T-helper 9 cell (primary cell): Measurements from ENCODE around the gene FAM98B.
A peak's percentile ranks its signal among the peaks of the same experiment; 100 is the strongest.
"Not testable (repeated sequence)": the region's sequence is repeated elsewhere in the genome, so short reads cannot be mapped to it uniquely, and the experiment has no call there.

ENCODE experiments used
- DNase-seq: peaks from one replicate; pipeline ENCODE4 v3.0.0-alpha.2; 2020
- total RNA-seq, 2 donors: gene quantifications; one replicate each; lab custom pipeline; 2026; lab: John Stamatoyannopoulos, UW

Gene FAM98B
- total RNA-seq: 15.9 to 17.9 reads per million in 2 donors

DNA sequence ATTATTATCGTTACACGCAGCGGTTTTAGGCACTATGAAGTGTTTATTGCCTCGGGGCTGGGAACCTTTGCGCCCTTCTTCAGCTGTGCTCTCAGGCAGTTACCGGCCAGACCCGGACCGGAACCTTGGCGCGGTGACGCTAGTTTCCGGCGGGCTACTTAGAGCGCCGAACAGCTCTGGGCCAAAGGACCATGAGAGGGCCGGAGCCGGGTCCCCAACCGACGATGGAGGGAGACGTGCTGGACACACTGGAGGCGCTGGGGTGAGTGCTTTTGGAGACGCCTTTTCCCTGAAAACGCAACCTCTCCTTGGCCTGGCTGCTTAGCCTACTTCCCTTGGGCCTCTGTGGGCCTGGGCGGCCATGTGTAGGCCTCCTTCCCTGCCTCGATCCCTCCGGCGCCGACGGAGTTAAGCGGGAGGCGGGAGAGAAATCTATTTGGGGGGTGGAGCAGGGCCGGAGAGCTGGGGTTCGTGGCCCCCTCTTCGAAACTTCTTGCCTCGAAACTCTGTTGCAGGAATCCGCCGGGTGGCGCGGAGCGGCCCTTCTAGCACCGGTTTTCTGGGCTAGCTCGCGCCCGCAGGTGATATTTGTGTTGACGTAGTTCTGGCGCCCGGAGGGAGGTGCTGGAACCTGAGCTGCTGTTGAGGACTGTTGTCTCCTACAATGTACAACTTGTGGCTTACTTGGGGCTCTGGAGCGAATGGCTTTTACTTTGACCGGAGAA is at the start of gene FAM98B:
FAM98B (plus strand) TSS at position 157 of the 725 bp plus-strand sequence; CDS start at position 192, 35 bp downstream.
- peak; percentile 77 for DNase-seq

DNA sequence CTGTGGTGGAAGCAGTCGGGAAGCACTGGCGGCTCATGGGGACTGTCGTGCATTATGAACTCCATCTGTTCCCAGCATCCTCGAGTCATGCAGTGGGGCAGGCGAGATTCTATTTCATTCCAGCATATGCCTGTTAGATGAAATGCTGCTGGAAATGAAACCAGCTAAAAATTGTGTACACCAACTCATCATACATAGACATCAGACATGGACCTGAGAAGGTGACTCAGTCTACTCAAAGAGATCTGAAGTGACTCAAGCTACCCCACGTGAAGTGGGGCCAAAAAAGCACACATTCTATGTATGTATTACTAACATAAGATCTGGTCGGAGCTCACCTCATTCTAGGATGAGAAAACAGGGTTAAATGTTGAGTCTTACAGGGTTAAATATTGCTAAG is 47.5 kb upstream of the FAM98B start:
- DNase-seq: no peak

DNA sequence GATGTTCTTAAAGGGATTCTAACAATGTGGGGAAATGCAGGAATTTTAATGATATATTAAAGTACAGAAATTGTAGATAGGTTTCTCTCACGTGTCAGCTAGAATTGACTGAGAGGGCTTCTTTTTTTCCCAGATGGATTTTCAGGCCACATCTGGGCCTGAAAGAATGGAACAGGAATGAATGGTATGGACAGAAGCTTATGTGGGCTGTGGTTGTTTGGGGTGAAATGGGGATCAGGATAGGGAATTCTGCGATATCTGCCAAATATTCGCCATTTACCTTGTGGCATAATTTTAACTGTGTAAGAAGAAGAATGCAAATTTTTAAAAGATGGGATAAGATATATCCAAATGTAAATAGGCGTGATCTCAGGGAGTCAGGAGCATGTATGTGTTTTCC is 45.4 kb upstream of the FAM98B start:
- DNase-seq: no peak

DNA sequence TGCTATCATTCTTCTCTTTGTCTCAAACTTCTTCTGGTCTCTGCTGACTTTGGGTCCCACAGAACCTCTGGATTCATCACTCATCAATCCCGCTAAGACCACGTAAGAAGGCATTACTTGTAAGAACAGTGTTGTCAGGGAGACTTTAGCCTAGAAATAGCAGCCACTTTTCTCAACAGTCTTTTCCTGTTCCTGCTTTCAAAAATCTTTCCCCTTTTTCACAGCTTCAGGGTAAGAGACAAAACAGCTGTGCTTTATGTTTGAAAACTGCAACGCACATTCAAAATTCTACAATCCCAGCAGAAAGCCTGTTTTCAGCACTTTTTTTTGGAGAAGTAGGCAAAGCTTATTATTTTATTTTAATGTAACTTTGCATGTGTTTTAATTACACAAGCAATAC is 42.0 kb upstream of the FAM98B start:
- DNase-seq: no peak

DNA sequence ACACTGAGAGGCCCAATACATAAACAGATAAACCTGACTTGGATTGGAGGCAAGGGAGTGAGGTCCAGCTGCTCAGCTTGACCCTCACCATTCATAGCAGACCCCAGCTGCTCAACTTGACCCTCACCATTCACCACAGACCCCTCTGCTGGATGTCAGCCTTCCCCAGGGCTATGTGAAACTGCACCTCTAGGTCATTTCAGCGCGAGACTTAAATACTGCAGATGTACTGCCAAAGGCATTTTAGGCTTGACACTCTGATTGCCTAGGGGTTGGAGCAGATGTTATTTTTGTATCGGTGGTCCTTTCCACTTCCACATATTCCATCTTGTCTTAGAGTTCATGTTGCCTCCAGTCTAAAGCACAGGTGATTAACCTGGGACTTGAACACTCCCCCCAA is 41.5 kb upstream of the FAM98B start:
- no peak for DNase-seq

DNA sequence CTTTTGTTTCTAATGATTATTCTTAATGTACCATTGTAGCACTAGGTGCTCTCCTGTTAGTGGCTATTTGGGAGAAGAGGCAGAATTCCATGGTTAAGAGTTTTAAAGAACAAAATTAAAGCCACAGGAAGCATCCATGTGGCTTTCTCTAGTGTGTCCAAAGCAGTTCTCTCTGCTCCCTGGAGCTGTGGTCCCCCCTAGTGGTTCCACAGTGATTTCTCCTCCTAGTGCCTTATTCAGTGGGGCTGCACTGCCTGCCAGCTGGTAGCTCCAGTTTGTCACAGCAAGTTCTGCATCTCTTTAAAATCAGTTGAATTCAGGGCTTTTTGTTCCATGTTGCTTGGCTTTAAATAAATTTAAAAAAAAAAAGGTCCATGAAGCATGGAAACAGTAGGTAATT is 39.6 kb upstream of the FAM98B start:
- DNase-seq: no peak

DNA sequence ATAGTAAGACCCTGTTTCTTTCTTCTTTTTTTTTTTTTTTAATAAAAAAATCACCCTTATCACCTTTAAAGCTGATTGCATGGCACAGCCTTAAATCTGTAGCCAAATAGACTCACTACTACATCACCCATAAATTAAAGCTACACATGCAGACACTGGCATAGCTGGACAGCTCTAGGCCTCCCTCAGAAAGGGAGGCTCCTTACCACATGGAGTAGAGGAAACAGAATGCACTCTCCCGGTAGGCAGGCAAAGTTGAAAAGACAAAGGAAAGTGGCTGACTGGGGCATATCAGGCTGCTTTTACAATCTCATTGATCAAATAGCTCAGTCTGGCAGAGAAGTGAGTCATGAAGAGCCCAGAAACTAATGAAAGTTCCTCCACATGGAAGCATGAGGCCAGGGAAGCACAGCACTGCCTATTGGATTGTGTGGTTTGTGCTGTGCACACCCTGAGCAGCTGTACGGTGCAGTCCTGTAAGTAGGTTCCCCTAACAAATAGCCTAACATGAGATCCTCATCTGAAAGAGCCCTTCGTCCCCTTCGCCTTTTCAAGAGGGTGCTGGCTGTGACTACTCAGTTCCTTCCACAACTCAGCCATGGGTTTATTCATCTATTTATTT is 32.7 kb upstream of the FAM98B start:
- DNase-seq: no peak

DNA sequence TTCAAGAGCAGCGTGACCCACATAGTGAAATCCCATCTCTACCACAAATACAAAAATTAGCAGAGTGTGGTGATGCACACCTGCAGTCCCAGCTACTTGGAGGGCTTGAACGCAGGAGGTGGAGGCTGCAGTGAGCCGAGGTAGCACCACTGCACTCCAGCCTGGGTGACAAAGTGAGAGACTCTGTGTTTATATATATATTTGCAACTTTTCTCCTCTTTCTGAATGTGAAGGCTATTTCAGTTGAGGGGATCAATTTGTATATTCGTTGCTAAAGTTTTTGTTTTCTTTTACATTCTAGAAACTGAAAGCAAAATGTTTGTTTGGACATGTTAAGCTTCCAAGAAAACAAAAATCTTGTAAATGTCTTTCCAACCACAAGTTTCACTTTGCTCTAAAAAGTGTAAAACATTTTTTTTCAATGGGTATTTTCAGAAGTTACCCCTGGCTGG is 29.8 kb upstream of the FAM98B start:
- no peak for DNase-seq

DNA sequence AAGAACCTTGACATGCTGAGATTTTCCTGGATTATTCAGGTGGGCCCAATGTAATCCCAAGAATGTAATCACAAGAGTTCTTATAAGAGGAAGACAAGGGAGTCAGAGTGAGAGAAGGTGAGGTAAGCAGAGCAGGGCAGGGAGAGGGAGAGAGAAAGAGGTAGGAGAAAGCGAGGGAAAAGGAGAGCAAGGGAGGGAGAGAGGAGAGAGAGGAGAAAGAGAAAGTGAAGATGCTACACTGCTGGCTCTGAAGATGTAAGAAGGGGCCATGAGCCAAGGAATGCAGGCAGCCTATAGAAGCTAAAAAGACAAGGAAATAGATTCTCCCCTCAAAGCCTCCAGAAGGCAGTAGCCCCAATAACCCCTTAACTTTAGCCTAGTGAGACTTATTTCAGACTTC is 28.7 kb upstream of the FAM98B start:
- DNase-seq: no peak

DNA sequence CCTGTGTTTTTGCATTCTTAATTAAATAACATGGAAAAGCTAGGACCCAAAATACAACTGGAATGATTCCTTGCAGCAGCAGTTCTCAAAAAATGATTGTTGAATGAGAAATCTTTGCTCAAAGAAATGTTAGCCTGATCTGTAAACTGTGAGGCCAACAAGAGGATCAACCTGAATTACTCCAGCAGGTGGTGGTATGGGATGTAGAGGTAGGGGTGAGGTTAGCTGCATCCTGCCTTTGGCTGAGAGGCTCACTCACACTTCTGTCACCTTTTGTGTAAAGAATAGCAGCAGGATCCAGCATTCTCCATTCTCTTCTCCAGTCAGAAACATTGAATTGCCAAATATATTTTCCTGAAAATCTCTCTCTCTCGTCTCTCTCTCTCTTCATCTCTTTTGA is 26.5 kb upstream of the FAM98B start:
- DNase-seq: no peak

DNA sequence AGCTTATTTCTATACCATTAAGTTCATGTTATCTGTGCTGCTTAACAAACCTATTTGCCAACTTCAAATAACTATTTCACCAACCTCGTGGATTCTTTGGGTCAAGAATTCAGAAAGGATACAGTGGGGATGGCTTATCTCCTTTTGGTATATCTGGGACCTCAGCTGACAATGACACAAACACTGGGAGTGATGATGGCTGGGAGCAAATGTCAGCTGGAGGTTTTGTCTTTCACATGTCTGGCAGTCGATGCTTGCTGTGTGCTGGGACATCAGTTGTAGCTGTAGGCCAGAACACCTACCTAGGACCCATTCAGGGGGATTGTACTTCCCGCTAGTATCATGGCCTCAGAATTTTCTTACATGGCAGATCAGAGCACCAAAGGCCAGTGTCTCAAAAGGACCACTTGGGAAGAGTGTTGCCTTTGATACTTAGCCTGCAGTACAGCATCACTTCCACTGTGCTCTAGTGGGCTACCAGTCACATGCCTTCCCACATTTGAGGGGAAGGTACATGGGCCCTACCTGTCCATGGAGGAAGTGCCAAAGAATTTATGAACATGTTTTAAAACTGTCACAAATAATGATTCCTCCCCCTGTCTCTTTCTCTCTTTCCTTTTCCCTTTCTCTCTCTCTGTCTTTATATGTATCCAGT is 23.7 kb upstream of the FAM98B start:
- no peak for DNase-seq

DNA sequence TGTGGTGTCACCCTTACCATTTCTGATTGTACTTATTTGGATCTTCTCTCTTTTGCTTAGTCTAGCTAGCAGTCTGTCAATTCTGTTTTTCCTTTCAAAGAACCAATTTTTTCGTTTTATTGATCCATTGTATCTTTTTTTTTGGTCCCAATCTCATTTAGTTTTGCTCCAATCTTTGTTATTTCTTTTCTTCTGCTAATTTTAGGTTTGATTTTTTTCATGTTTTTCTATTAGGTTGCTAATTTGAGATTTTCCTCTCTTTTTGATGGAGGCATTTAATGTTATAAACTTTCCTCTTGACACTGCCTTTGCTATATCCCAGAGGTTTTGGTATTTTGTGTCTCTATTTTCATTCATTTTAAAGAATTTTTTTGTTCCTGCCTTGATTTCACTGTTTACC is 16.9 kb upstream of the FAM98B start:
- DNase-seq: no peak

DNA sequence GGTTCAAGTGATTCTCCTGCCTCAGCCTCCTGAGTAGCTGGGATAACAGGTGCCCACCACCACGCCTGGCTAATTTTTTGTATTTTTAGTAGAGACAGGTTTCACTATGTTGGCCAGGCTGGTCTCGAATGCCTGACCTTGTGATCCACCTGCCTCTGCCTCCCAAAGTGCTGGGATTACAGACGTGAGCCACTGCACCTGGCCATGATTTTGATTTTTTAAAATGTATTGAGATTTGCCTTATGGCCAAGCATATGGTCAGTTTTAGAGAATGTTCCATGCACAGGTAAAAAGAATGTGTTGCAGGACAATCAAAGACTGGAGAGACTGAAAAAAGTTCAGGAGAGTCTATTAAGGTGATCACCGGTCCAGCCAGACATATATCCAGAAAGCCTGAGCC is 16.3 kb upstream of the FAM98B start:
- not testable (repeated sequence) for DNase-seq

DNA sequence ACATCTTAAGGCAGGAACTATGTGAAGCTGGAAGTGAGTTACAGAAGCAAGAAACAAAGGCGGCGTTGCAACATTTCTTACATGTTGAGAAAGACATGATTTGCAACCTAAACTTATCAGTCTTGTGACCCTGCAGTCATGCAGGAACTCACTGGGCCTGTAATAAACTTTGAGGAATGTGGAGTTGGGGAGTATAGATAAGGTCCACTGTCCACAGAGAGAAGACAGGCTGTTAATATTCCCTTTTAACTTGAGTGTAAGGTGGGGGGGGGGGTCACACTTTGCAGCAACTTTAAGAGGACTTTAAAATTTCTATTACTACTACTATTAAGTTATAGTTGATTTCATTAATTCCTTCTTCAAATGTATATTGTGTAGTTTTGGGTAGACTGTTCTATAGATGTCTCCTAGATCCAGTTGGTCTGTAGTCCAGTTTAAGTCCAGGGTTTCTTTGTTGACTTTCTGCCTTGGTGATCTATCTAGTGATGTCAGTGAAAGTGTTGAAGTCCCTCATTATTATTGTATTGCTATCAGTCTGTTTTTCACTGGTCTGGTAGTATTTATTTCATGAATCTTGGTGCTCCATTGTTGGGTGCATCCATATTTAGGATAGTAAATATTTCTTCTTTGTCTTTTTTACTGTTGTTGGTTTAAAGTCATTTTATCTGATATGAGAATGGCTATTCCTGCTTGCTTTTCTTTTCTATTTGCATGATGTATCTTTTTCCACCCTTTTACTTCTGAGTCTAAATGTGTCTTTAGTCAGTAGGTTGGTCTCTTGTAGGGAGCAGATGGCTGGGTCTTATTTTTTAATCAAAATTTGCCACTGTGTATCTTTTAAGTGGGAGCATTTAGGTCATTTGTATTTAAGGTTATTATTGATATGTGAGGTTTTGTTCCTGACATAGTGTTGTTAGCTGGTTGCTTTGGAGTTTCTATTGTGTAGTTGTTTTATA is 15.6 kb upstream of the FAM98B start:
- DNase-seq: no peak

DNA sequence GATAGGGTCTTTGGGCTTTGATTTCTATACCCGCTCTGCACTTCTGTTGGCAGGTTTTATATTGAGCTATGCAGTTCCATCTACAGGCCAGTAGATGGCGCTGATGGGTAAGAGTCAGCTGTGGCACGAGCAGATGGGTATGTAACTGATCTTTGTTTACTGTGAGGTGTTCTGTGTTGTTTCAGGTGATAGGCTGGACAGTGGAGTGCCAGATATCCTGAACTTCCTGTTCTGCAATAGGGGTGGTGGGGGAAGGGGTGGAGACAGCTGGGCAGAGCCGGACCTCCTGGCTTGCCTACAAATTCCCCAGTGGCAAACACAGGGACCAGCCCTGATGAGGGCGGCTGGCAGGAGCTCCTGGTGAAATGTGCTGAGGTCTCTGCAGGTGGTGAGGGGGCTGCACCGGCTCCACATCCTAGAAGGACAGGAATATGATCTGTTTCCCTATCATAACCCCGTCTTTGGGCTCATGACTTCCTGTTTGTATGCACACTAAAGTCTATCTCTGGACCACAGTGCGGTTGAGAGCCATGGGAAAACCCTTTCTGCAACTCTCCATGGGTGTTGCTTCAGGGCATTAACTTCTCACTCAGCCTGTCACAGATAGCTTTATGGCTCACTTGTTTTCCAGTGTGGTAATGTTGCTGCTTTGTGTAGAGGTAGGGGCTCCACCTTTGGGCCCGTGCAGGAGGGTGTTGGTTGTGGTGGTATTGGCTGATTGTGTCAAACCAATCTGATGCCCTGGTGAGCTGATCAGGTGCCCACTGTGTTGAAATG is 13.4 kb upstream of the FAM98B start:
- DNase-seq: peak; percentile 12

DNA sequence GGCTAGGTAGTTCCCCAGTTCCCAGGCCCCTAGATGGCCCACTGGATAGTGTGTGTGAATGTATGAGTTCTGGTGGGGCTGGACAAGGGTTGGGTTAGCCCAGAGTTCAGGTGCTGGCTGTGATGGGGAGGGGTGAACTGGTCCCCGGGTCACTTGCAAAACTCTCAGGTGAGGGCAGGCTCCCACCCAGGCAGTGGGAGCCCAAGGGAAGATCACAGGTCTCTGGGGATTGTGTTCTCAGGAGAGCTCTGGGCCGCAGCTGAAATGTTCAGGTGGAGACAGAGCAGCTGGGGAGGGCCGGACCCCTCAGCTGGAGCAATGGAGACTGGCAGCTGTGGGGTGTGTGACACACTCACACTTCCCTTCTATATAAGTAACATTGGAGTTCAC is 12.8 kb upstream of the FAM98B start:
- DNase-seq: no peak

DNA sequence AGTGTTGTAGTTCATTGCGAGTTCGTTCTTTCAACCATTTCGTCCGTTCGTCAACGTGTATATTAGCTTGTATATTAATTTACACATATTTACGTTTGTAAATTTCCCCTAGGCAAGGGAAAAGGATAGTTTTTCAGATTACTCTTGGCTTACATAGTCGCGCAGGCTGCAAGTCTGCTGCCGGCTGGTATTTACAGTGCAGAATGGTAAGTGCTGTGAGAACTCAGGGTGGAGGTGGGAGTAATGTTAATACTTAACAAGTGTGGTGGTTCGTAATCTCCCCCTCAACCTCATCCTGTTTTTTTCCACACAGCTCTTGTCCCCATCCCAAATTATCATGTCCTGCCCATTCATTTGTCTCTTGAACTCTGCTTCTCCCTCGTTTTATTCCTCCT is 766 bp downstream of the FAM98B start:
- no peak for DNase-seq

DNA sequence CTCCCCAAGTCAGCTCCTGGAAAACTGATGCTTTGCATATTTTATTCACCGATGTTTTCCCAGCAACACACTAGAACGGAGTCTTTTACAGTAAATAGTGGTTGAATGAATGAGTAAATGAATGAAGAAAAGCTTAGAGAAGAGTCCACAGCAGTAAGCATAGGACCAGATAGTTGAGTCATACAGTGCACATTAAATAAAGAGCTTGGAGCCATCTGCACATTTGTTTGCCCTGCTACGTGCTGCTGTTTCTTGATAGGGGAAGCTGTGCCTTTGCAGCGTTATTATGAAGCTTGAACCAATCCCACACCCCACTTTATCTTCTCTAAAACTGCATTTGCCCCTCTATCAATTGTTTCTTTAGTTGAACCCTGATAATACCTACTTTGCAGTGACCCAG is 1.2 kb downstream of the FAM98B start:
- no peak for DNase-seq

DNA sequence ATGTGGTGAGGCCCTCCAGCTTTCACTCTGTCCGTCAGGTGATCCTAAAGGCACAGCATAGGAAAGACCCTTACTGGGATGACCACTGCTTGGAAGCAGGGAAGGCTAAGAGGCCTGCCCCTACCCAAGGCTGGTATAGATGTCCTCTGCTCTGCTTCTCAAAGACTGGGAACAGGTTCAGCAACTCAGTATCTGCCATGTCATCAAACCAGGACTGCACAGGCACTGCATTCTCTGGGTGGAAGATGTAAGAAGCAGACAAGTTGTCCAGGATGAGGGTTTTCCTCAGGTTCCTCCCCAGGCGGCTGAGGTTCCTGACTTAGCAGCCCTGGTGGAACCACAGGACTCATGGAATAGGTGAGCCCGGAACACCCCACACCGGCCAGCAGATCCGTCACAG is 4.7 kb downstream of the FAM98B start:
- no peak for DNase-seq

DNA sequence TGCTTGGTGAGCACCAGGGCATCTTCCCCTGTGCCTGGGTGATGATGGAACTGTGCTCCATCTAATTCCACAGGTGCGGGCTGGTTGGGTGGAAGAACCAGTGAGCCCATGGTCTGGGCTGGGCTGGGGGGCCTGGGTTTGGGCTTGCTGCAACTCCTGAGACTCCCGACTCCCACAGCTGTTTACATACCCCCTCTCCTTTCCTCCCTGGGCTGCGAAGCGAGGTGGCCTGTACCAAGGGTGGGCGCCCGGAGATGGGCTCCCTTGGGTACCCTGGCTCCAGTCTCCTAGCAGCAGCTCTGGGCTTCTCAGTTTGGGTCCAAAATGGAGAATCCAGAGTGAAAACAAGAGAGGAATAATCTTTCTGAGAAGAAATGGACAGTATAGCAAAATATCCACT is 5.6 kb downstream of the FAM98B start:
- DNase-seq: no peak

DNA sequence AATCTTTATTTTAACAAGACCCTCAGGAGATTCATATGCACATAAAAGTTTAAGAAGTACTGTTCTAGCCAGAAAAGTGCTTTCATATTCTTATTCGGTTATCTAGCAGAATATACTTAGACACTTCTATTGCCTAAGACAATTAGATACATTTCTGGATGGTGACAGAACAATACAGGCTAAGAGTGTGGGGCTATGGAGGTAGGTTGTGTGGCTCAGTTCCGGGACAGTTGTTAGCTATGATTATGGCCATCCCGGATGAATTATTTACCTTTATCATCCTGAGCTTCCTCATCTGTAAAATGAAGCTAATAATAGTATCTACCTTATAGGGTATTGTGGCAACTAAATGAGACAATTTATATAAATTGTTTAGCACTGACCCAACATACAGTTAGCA is 6.6 kb downstream of the FAM98B start:
- no peak for DNase-seq
